ENCODE data around the gene CCDC160. TPM values are rescaled to one million over a fixed set of nuclear protein-coding genes. Genes with fewer than 3 reads are reported as not detected.

The CCDC160 gene
- total RNA-seq, 1 experiment from 2014 or later, result 0.33 TPM

DNA sequence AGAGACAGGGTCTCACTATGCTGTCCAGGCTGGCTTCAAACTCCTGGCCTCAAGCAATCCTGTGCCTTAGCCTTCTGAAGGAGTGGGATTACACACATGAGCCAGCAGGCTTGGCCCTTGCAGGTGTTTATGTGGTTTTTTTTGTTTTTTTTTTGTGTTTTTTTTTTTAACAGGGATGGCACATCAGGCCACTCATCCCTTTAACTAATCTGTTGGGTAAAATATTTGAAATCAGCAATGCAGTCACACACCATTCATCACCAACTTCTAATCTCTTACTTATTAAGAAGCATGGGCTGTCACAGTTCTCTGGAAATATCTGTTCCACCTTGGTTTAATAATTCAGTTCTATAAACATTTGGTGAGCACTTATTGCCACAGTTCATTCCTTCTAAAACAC lies 12.3 kb downstream of the CCDC160 start:
- no TSS peak for BruUV-seq (replicated peaks)
- TF ChIP-seq EZH2 (IDR thresholded peaks at IDR 0.05; ENCODE audit: low read length, unreplicated experiment) (no peak), EZH2phosphoT487 (IDR thresholded peaks at IDR 0.05; ENCODE audit: borderline replicate concordance, low read length) (no peak)
- TF ChIP-seq, protein P1, sequence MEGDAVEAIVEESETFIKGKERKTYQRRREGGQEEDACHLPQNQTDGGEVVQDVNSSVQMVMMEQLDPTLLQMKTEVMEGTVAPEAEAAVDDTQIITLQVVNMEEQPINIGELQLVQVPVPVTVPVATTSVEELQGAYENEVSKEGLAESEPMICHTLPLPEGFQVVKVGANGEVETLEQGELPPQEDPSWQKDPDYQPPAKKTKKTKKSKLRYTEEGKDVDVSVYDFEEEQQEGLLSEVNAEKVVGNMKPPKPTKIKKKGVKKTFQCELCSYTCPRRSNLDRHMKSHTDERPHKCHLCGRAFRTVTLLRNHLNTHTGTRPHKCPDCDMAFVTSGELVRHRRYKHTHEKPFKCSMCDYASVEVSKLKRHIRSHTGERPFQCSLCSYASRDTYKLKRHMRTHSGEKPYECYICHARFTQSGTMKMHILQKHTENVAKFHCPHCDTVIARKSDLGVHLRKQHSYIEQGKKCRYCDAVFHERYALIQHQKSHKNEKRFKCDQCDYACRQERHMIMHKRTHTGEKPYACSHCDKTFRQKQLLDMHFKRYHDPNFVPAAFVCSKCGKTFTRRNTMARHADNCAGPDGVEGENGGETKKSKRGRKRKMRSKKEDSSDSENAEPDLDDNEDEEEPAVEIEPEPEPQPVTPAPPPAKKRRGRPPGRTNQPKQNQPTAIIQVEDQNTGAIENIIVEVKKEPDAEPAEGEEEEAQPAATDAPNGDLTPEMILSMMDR (conservative IDR thresholded peaks at IDR 0.05; ENCODE audit: low read depth, low read length), result no peak
- no peaks in the 10 kb centered on the region for H3K27me3 ChIP-seq (ENCODE audit: low read length)
- H3K9ac ChIP-seq (ENCODE audit: low read length), result no peak overlapping the region
- intact Hi-C loops (cut with micrococcal nuclease), result no loop called here
- no peak overlapping the region for H3K27ac ChIP-seq (ENCODE audit: low read length)
- no peak overlapping the region for H2AFZ ChIP-seq (ENCODE audit: low read length)
- POLR2A ChIA-PET (ENCODE audit: unreplicated experiment), result no interaction called here
- peaks cover 26% of the 10 kb centered on the region for H3K4me1 ChIP-seq (ENCODE audit: insufficient read depth, low read length)
- no peaks in the 10 kb centered on the region for H3K9me2 ChIP-seq (replicated peaks; ENCODE audit: low read length)
- H3K79me2 ChIP-seq (ENCODE audit: low read length), result no peaks in the 10 kb centered on the region
- no peaks in the 10 kb centered on the region for H3K36me3 ChIP-seq (ENCODE audit: low read depth, low read length)
- CTCF ChIA-PET, result no interaction called here
- H3K9me3 ChIP-seq (ENCODE audit: low read length), result no peaks in the 10 kb centered on the region
- H4K20me1 ChIP-seq (ENCODE audit: low read length), result no peaks in the 10 kb centered on the region
- ATAC-seq (no peak), DNase-seq (no peak)
- no peaks in the 10 kb centered on the region for H3F3A ChIP-seq (ENCODE audit: low read length, unreplicated experiment)
- no peak overlapping the region for H3K4me3 ChIP-seq (ENCODE audit: low read length)
- H3K4me2 ChIP-seq (ENCODE audit: low read length), result no peak overlapping the region

GRCh38 chrX:134251241-134251640 lies 14.3 kb downstream of the CCDC160 start:
- POLR2A ChIA-PET (ENCODE audit: unreplicated experiment), result no interaction called here
- Histone ChIP-seq H3K27me3 (ENCODE audit: low read length) (no peaks in the 10 kb centered on the region), H3K9me2 (replicated peaks; ENCODE audit: low read length) (no peaks in the 10 kb centered on the region), H3K9me3 (ENCODE audit: low read length) (no peaks in the 10 kb centered on the region), H3K4me3 (ENCODE audit: low read length) (no peak overlapping the region), H3K4me2 (ENCODE audit: low read length) (no peak overlapping the region), H3K27ac (ENCODE audit: low read length) (no peak overlapping the region), H3K4me1 (ENCODE audit: insufficient read depth, low read length) (peaks cover 21% of the 10 kb centered on the region), H3F3A (ENCODE audit: low read length, unreplicated experiment) (no peaks in the 10 kb centered on the region), H3K36me3 (ENCODE audit: low read depth, low read length) (no peaks in the 10 kb centered on the region), H4K20me1 (ENCODE audit: low read length) (no peaks in the 10 kb centered on the region), H3K79me2 (ENCODE audit: low read length) (no peaks in the 10 kb centered on the region), H3K9ac (ENCODE audit: low read length) (no peak overlapping the region), H2AFZ (ENCODE audit: low read length) (no peak overlapping the region)
- intact Hi-C loops (cut with micrococcal nuclease), result no loop called here
- no peak for DNase-seq
- no peak for TF ChIP-seq EZH2 (IDR thresholded peaks at IDR 0.05; ENCODE audit: low read length, unreplicated experiment)
- TF ChIP-seq, protein P1 (conservative IDR thresholded peaks at IDR 0.05; ENCODE audit: low read depth, low read length), result no peak
- TF ChIP-seq EZH2phosphoT487 (IDR thresholded peaks at IDR 0.05; ENCODE audit: borderline replicate concordance, low read length), result no peak
- no peak for ATAC-seq
- CTCF ChIA-PET, result no interaction called here
- no TSS peak for BruUV-seq (replicated peaks)

DNA sequence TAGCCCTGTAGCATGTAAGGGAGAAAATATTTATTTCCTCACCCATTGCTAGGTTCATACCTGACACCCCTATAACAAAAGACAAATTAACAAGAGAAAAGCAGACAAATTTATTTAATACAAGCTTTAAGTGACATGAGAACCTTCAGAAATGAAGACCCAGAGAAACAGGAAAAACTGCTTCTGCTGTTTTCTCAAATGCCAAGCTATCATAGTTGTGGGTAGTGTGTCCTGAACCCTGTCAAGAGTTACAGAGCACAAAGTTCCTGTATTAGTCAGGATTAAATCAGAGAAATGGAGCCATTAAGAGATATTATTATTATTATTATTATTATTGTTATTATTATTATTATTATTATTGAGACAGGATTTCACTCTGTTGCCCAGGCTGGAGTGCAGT lies 17.5 kb downstream of the CCDC160 start:
- BruUV-seq (replicated peaks), result no TSS peak
- H3K9ac ChIP-seq (ENCODE audit: low read length), result 0 out of 2 replicates have a peak overlapping the region, but pooled peaks have one; percentile 25
- H3K79me2 ChIP-seq (ENCODE audit: low read length), result no peaks in the 10 kb centered on the region
- H2AFZ ChIP-seq (ENCODE audit: low read length), result no peak overlapping the region
- peak overlapping the region; percentile 70 for H3K4me2 ChIP-seq (ENCODE audit: low read length)
- no peaks in the 10 kb centered on the region for H3K27me3 ChIP-seq (ENCODE audit: low read length)
- no peaks in the 10 kb centered on the region for H3K9me2 ChIP-seq (replicated peaks; ENCODE audit: low read length)
- peaks cover 15% of the 10 kb centered on the region for H3K4me1 ChIP-seq (ENCODE audit: insufficient read depth, low read length)
- H3K27ac ChIP-seq (ENCODE audit: low read length), result peak overlapping the region; percentile 86
- no peaks in the 10 kb centered on the region for H3K9me3 ChIP-seq (ENCODE audit: low read length)
- intact Hi-C loops (cut with micrococcal nuclease), result no loop called here
- TF ChIP-seq EZH2phosphoT487 (IDR thresholded peaks at IDR 0.05; ENCODE audit: borderline replicate concordance, low read length), result no peak
- no peak for TF ChIP-seq EZH2 (IDR thresholded peaks at IDR 0.05; ENCODE audit: low read length, unreplicated experiment)
- TF ChIP-seq, protein P1 (conservative IDR thresholded peaks at IDR 0.05; ENCODE audit: low read depth, low read length), result no peak
- DNase-seq (peak; percentile 66), ATAC-seq (no peak)
- CTCF ChIA-PET, result no interaction called here
- POLR2A ChIA-PET (ENCODE audit: unreplicated experiment), result no interaction called here
- peak overlapping the region; percentile 25 for H3K4me3 ChIP-seq (ENCODE audit: low read length)
- H3F3A ChIP-seq (ENCODE audit: low read length, unreplicated experiment), result no peaks in the 10 kb centered on the region
- H3K36me3 ChIP-seq (ENCODE audit: low read depth, low read length), result no peaks in the 10 kb centered on the region
- H4K20me1 ChIP-seq (ENCODE audit: low read length), result no peaks in the 10 kb centered on the region
